Middle frontal gyrus (tissue), 1 donor: Measurements from ENCODE around the gene OR51A2.
"Not testable (repeated sequence)": the region's sequence is repeated elsewhere in the genome, so short reads cannot be mapped to it uniquely, and the experiment has no call there.

Experiments used
- DNase-seq: peaks from one replicate; pipeline ENCODE4 v3.0.0-alpha.2; 2015; ENCODE audit warnings: low spot score; ENCODE audit errors: extremely low spot score

Gene OR51A2, protein sequence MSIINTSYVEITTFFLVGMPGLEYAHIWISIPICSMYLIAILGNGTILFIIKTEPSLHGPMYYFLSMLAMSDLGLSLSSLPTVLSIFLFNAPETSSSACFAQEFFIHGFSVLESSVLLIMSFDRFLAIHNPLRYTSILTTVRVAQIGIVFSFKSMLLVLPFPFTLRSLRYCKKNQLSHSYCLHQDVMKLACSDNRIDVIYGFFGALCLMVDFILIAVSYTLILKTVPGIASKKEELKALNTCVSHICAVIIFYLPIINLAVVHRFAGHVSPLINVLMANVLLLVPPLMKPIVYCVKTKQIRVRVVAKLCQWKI

DNA sequence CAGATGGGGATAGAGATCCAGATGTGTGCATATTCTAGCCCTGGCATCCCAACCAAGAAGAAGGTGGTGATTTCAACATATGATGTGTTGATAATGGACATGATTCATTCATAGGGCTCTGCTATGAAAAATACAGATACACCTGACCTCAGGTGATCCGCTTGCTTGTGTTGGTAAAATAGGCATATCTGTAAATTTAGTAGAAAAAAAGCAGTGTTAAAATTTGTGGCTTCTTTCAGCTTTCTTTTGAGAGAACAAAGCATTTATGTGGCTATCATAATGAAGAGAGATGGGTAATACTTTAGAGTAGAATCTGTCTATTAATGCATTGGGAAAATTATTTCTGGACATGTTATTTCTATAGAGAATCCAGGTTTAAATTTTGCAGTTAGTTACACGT lies at the start of gene OR51A2:
TSS of gene OR51A2 (minus strand) at position 101 of the 400 bp plus-strand sequence. CDS start at position 101, 0 bp downstream.
- DNase-seq = not testable (repeated sequence)

DNA sequence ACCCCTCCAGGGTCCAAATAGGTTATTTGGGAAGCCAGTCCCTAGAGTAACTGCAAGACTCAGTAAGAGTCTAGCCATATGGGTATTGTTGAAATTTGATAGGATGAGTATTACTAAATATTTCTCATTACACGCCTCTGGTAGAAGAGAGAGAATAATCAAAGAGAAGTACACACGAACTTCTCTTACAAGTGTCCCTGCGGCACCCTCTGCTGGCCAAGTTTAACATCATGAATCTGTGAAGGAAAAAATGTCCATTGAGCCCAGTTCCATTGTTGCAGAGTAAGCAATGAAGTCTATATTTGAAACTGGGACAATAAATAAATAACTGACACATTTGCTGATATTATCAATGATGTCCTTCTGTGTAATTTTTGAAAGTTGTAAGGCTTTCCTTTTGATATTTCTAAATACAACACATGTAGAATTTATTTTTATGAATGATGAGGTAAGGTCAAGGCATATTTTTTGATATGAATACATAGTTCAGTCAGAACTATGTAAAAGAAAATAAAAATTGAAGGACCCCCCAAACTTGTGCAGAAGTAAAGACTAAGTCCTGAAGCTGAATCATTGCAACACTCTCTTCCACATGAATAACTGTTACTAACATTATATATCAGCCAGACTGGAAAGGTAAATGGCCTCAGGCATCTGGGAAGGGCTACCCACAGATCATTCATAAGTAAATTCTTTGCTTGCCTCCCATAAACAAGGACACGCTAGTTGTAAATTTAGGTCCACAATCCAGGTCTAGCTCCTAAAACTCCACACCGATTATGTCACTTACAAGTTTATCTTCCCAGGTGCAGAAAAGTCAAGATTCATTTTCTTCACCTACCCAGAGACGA lies 49.1 kb upstream of the OR51A2 start:
- DNase-seq = peak; percentile 42

DNA sequence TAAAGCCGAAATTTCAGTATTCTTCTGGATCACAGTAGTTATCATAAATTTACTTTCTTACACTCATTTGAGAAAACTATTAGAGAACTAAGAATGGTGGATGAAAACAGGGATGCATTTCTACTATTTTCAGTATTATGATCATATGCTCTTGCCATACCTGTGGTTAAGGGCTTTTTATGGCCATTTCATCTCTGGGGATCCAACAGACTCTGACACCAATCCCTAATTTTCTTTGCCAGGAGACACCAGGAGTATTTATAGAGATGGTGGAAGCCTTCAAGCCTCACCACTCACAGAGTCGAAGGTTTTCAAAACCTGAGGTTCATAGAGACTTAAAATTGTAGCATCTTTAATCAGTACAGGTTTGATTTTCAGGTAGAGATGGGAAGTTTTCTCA lies 39.0 kb upstream of the OR51A2 start, which contains the start of gene OR51L1:
TSS of gene OR51L1 (plus strand) at position 301 of the 400 bp plus-strand sequence. CDS start 4,132 bp downstream, outside the sequence.
- DNase-seq = no peak

DNA sequence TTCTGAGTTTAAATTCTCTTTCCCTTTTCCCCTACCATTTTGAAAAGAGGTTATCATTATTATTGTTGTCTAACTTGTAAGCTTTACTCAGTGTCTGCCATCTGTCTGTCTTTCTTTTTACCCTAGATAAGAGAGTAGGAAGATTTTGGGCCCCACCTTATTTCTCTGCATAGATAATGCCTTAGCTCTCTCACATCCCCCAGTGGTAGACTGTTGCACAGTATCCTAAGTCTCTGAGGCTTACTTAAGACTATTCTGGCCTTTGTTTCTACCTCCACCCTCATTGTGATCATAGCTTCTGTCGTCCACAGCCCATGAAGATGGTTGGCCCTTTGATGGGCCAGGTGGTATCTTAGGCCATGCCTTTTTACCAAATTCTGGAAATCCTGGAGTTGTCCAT lies 35.5 kb upstream of the OR51A2 start:
- no peak for DNase-seq

DNA sequence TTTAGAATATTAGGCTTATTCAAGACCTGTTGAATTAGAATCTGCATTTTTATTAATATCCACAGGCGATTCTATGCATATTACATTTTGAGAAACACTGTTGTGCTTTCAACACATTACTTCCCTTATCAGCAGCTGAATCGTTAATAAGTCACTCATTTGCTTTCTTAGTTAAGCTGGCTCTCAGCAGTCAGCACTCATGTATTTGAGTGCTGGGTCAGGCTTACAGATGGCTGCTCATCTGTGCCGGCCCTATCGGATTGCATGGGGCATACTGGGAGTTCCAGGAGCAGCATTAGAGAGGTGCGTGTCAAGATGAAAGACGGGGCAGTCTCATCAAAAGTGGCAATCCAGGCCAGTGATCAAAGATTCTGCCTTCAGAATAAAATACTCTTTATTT lies 28.3 kb upstream of the OR51A2 start:
- DNase-seq = no peak

DNA sequence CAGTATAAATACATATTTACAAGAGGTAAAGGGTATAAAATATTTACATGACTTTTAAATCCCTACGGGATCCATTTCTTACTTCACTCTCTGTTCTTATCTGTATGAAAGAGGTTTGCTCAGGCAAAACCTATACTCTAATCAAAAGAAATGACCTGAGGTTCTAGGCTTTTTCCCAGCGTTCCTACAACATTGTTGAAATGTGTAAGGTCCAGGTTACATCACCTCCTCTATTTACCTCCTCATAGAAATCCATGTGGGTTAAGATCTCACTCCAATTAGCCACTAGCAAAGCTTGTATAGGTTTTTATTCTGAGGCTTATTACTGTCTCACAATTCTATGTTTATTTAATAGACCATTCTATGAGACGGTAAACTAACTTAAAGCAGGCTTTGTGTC lies 27.2 kb upstream of the OR51A2 start:
- DNase-seq = no peak

DNA sequence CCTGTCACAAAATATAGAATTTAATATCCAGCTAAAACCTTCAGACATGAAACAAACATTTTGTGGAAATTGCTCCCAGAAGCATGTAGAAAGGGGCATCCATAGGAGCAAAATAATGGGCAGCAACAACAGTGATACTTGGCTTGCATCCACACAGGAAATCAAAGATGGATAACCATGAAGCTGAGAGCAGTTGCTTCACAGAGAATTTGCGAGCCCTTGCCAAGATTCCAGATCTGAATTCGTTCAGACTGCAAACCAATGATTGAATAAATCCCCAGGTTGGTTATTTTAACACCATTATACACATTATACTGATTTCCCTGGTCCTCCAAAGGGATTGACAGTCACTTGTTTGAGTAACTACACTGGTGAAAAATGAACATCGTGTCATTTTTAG lies 23.5 kb upstream of the OR51A2 start:
- DNase-seq = no peak

DNA sequence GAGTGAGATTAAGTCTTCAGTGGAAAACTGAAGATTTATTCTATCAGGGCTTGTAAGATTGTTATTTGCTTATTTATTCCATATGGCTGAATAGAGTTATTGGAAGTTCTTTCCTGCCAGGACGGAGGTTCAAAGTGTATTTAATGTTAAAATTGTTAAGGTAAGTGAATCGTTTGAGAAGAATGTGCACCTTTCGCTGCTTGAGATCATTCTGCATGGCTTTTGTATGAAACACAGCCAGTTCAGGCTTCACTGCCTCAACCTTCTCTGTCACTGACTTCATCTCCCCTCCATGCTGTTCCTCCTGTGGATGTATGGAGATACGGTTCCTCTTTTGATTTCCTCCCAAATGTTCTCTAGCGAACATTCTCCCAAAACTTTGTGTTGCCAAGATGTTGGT lies 19.9 kb upstream of the OR51A2 start:
- DNase-seq = no peak

DNA sequence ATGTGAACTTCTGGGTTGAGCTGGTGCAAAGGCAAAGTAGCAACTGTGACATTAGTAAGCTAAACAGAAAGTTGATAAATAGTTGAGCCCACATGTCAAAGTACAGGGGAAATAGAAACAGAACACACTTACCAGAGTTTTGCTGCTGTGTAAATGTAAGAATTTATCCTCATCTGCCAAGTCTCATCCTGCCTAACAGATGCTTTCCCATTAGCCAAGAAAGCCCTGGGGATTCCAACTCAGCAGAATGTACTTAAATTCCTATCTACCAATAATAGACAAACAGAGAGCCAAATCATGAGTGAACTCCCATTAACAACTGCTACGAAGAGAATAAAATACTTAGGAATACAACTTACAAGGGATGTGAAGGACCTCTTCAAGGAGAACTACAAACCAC lies 7.3 kb upstream of the OR51A2 start:
- no peak for DNase-seq

DNA sequence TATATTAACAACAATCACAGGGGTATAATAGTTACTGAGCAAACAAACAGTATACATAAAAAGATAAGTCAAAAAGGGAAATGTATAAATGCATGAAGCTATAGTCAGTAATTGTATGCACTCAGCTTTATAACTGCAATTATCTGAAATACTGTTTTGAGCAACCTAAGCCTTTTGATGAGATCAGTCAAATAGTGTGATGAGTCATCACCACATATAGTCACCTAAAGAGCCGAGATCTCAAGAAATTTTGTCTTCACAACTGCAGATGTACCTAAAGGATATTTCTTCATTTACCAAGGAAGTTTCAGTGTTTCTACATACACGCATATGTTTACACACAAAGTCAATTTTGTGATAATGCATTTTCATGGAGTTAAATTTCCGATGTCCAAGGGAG lies 5.4 kb upstream of the OR51A2 start:
- no peak for DNase-seq

DNA sequence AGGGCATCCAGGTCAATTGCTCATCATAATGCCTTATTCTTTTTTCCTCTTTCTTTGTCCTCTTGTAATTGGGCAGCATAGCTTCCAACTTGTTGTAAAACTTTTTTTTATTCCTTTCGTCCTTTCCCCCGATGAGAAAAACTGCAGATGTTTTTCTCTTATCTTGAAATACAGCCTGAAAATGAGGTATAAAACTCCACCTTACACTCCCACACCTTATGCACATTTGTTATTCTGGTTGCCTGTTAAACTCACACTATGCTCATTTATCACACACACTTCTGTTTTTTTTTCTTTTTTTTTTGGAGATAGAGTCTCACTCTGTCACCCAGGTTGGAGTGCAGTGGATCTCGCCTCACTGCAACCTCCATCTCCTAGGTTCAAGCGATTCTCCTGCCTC lies 1.9 kb upstream of the OR51A2 start:
- no peak for DNase-seq

DNA sequence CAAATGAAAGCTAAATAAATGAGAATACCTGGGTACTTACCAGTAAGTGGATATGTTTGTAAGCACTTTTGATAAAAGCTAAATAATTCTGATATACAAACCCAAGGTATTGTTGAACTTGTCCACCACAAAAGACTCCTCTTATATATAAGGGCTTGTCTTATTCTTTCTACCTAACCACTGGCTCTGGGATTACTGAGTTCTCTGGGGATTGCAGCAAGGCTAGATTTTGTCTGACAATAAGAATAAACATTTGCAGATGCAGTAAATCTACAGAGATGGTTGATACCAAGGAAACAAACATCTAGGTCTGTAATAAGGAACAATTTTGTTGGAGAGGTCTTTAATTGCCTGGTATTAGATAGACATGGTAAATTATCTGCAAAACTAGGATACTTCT lies 8.0 kb downstream of the OR51A2 start, which contains the start of gene OR51A4:
TSS of gene OR51A4 (minus strand) at position 101 of the 400 bp plus-strand sequence. CDS start 505 bp downstream, outside the sequence.
- DNase-seq = no peak

DNA sequence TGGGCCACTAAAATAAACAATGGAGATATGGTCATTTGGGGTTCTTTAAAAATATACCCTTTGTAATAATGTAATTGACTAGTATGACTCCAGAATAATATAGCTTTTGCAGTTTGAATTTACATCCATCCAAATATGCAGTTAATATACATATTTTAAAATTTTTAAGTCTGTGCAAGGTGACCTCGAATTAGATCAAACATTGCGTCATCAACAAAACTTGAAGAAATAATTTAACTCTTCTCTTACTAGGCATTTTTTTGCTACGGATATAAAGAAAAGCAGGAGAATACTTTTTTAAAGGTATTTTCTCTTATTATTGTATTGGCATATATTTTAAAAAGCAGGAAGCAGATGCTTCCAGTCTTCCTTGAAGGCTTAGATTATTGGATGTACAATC lies 18.8 kb downstream of the OR51A2 start:
- no peak for DNase-seq

DNA sequence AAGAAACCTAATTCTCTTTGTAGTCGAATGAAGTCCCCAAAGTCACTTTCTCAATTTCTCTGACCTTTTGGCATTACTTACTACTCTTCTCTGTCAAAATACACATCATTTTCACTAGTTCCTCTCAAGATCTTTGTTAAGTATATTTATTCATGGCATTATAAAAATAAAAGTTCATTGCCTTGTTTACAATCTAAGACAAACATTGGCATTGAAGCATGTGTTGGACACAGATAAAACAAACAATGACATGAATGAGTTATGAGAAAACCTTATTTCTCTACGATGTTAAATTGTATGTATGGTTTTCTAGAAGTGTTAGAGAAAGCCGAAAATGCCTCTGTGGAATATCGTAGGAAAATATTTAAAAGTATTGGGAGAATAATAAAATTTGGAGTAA lies 22.8 kb downstream of the OR51A2 start:
- no peak for DNase-seq

DNA sequence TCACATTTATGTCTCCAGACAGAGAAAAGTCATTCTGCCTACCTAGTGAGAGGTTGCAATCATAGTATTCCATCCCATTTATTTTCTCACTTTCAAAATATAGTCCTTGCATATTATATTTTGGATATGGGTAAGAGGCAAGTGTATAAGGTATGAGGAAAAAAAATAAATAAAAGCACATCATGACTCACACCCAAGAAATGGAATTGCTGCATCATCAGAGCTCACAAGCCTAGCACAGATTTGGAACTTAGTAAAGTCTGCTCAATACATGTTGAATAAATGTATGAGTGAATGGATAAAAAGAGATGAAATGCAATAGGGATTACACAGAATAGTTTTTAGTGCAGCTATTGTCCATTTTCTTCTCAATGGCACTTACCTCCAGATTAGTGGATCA lies 28.9 kb downstream of the OR51A2 start:
- no peak for DNase-seq

DNA sequence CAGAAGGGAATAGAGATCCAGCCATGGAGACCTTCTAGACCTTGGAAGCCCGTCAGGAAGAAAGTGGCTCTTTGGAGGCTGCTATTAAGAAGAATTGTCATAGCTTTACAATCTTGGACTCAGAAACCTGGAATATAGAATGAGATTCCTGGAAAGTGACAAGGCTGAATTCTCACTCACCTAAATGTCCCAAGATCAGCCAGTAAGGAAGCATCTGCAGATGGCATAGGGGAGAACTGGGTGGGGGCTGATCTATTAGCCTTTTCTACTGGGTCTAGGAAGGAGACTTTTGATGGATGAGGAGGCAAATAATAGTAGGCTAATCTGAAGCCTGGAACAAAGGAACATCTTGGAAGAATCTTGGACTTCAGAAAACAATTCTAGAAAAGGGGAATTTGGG lies 31.3 kb downstream of the OR51A2 start, which contains the start of gene OR51G1:
TSS of gene OR51G1 (minus strand) at position 101 of the 400 bp plus-strand sequence. CDS start at position 101, 0 bp downstream.
- no peak for DNase-seq

DNA sequence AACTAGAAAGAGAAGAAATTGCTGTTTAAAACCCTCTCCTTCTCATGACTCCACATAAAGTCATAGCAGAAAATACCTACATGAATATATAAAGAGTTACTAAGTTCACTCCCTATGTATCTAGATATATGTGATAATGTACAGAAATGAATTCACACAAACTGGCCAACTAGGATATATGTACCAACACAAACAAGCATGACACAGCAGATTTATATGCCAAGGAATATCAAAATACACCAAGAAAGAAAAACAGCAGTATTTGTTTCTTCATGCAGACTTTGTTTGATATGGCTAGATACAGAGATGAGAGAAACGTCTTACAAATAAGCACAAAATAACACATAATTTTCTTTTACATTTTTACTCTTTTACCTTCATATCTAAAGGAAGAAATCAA lies 33.2 kb downstream of the OR51A2 start:
- no peak for DNase-seq

DNA sequence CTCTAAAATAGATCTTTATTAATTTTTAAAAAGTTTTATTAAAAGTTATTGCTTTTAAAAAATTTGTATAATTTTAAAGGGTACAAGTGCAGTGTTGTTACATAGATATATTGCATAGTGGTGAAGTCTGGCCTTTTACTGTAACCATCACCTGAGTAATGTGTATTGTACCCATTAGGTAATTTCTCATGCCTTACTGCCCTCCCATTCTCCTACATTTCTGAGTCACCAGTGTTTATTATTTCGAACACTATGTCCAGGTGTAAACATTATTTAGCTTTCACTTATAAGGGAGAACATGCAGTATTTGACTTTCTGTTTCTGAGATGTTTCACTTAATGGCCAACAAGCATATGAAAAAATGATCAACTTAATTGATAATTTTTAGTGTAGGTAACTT lies 33.7 kb downstream of the OR51A2 start:
- no peak for DNase-seq

DNA sequence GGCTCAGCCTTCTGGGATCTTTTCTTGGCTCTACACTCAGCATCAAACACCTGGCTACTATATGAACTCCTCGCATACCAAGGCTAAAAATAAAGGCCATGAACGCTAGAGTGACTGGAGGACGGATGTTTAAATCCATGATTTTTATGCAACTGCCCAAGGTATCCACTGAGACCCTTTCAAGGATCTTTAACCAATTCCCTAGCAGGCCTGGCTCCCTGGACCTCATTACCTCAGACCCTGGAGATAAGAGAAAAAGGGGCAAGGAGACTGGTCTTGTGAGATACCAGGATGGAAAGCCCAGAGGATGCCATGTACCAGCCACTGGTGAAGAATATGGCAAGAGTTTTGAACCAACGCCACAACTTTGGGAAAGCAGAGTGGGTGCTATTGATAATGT lies 36.3 kb downstream of the OR51A2 start, which contains the start of gene OR51G2:
TSS of gene OR51G2 (minus strand) at position 101 of the 400 bp plus-strand sequence. CDS start 3,687 bp downstream, outside the sequence.
- no peak for DNase-seq

DNA sequence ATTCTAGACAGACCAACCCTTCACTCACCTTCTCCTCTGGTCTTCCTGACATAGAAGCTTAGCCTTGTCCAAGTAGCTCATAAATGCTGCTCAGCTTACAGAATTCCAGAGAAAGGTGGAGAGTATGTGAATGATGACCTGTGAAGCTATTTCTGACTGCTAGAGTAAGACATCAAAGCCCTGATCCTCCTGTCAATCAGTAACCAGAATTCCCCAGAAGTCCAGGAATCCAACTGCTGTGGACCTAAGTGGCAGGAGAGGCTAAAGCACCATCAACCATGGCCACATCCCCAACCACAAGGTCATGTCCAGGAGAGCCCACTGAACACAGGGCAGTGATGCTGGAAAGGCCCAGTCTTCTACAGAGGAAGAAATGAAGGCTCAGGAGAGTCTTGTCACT lies 38.9 kb downstream of the OR51A2 start:
- DNase-seq = no peak
